H9 (cell line): ENCODE measurements around the gene CFAP298. TPM values are rescaled to one million over a fixed set of nuclear protein-coding genes. Genes with fewer than 3 reads are reported as not detected.

Experiments used
- DNase-seq: peaks from one replicate; pipeline ENCODE4 v3.0.0-alpha.2; 2017
- H2AFZ ChIP-seq: one replicate; pipeline ENCODE4 v1.6.1; 2013; ENCODE audit warnings: mild to moderate bottlenecking, low read length, control low read depth, moderate library complexity
- H2AK5ac ChIP-seq: 2 replicates; pipeline ENCODE4 v1.6.1; 2013; ENCODE audit warnings: low read length, control low read depth, mixed read lengths; ENCODE audit not compliant: insufficient read length
- H2BK120ac ChIP-seq: one replicate; pipeline ENCODE4 v1.6.1; 2013; ENCODE audit warnings: low read depth, mild to moderate bottlenecking, low read length, control low read depth, inconsistent platforms; ENCODE audit not compliant: poor library complexity, severe bottlenecking
- H2BK12ac ChIP-seq: 2 replicates; pipeline ENCODE4 v1.6.1; 2013; ENCODE audit warnings: low read length, control low read depth, mixed read lengths, low read depth; ENCODE audit not compliant: insufficient read length
- H2BK15ac ChIP-seq: 2 replicates; pipeline ENCODE4 v1.6.1; 2013; ENCODE audit warnings: low read depth, low read length, control low read depth
- H2BK20ac ChIP-seq: one replicate; pipeline ENCODE4 v1.6.1; 2013; ENCODE audit warnings: low read depth, mild to moderate bottlenecking, low read length, control low read depth, inconsistent platforms; ENCODE audit not compliant: poor library complexity, severe bottlenecking
- H2BK5ac ChIP-seq: 2 replicates; pipeline ENCODE4 v1.6.1; 2013; ENCODE audit warnings: low read length, control low read depth, mixed read lengths; ENCODE audit not compliant: insufficient read length
- H3K14ac ChIP-seq: 2 replicates; pipeline ENCODE4 v1.6.1; 2013; ENCODE audit warnings: low read length, control low read depth; ENCODE audit not compliant: insufficient read depth
- H3K18ac ChIP-seq: 2 replicates; pipeline ENCODE4 v1.6.1; 2013; ENCODE audit warnings: low read depth, mild to moderate bottlenecking, mixed read lengths, low read length, control low read depth; ENCODE audit not compliant: insufficient read length
- H3K23ac ChIP-seq: 2 replicates; pipeline ENCODE4 v1.6.1; 2013; ENCODE audit warnings: low read length, control low read depth, mixed read lengths, low read depth; ENCODE audit not compliant: insufficient read length
- H3K23me2 ChIP-seq: 2 replicates; pipeline ENCODE4 v1.6.1; 2013; ENCODE audit warnings: low read depth, mild to moderate bottlenecking, mixed read lengths, low read length, control low read depth; ENCODE audit not compliant: insufficient read length, poor library complexity, severe bottlenecking
- H3K27ac ChIP-seq: 2 replicates; pipeline ENCODE4 v1.5.1; 2013; ENCODE audit warnings: low read length, control low read depth, mixed read lengths, low read depth; ENCODE audit not compliant: insufficient read length
- H3K27me3 ChIP-seq: 2 replicates; pipeline ENCODE4 v1.6.1; 2013; ENCODE audit warnings: low read length, control low read depth, inconsistent platforms; ENCODE audit not compliant: insufficient read depth
- H3K4ac ChIP-seq: 2 replicates; pipeline ENCODE4 v1.6.1; 2013; ENCODE audit warnings: low read depth, mild to moderate bottlenecking, control low read depth, inconsistent platforms, low read length, moderate library complexity
- H3K4me1 ChIP-seq: 2 replicates; pipeline ENCODE4 v1.6.1; 2013; ENCODE audit warnings: low read length, control low read depth, inconsistent platforms; ENCODE audit not compliant: insufficient read depth
- H3K4me2 ChIP-seq: 2 replicates; pipeline ENCODE4 v1.6.1; 2013; ENCODE audit warnings: low read length, control low read depth, mixed read lengths; ENCODE audit not compliant: insufficient read length, insufficient read depth
- H3K56ac ChIP-seq: 2 replicates; pipeline ENCODE4 v1.6.1; 2013; ENCODE audit warnings: low read depth, mild to moderate bottlenecking, mixed read lengths, low read length, control low read depth; ENCODE audit not compliant: insufficient read length
- H3K79me1 ChIP-seq: 2 replicates; pipeline ENCODE4 v1.6.1; 2013; ENCODE audit warnings: low read depth, mild to moderate bottlenecking, moderate library complexity, low read length, control low read depth, inconsistent platforms; ENCODE audit not compliant: insufficient read depth, poor library complexity, severe bottlenecking
- H3K79me2 ChIP-seq: 2 replicates; pipeline ENCODE4 v1.6.1; 2013; ENCODE audit warnings: low read length, control low read depth, inconsistent platforms; ENCODE audit not compliant: insufficient read depth
- H3K9ac ChIP-seq: 2 replicates; pipeline ENCODE4 v1.6.1; 2013; ENCODE audit warnings: low read length, control low read depth, mixed read lengths; ENCODE audit not compliant: insufficient read length; ENCODE audit errors: extremely low read depth
- H3K9me3 ChIP-seq: one replicate; pipeline ENCODE4 v1.6.1; 2013; ENCODE audit warnings: low read depth, low read length, inconsistent platforms; ENCODE audit not compliant: control insufficient read depth
- H3T11ph ChIP-seq: one replicate; pipeline ENCODE4 v1.6.1; 2013; ENCODE audit warnings: mild to moderate bottlenecking, low read length, control low read depth, inconsistent platforms
- H4K20me1 ChIP-seq: one replicate; pipeline ENCODE4 v1.6.1; 2013; ENCODE audit not compliant: control insufficient read depth, insufficient read length, insufficient read depth
- H4K5ac ChIP-seq: 2 replicates; pipeline ENCODE4 v1.6.1; 2013; ENCODE audit warnings: low read depth, mild to moderate bottlenecking, mixed read lengths, low read length, control low read depth; ENCODE audit not compliant: insufficient read length
- H4K8ac ChIP-seq: replicated peaks from 2 replicates; pipeline ENCODE4 v1.6.1; 2013; ENCODE audit warnings: low read length, control low read depth, mixed read lengths, low read depth; ENCODE audit not compliant: insufficient read length
- H4K91ac ChIP-seq: 2 replicates; pipeline ENCODE4 v1.6.1; 2013; ENCODE audit warnings: low read depth, mild to moderate bottlenecking, moderate library complexity, mixed read lengths, low read length, control low read depth; ENCODE audit not compliant: insufficient read length
- H3K27ac Mint-ChIP-seq, 3 experiments: 2 replicates in 2 of 3; 3 replicates in 1 of 3; pipeline ENCODE4 v1.8.0; 2020 to 2021; ENCODE audit warnings: mixed read lengths in 3 of 3, mild to moderate bottlenecking in 1 of 3, moderate library complexity in 1 of 3
- H3K27me3 Mint-ChIP-seq: 2 replicates; pipeline ENCODE4 v1.8.0; 2021; ENCODE audit warnings: low read depth, mild to moderate bottlenecking, moderate library complexity, mixed read lengths
- H3K36me3 Mint-ChIP-seq, 3 experiments: 2 replicates in 2 of 3; 3 replicates in 1 of 3; pipeline ENCODE4 v1.8.0; 2020 to 2021; ENCODE audit warnings: low read depth in 3 of 3, mixed read lengths in 3 of 3; ENCODE audit not compliant: insufficient read depth in 1 of 3
- H3K4me1 Mint-ChIP-seq, 2 experiments: 2 replicates each; pipeline ENCODE4 v1.8.0; 2020; ENCODE audit warnings: mixed read lengths in 2 of 2
- H3K4me3 Mint-ChIP-seq, 2 experiments: 2 replicates in 1 of 2; 3 replicates in 1 of 2; pipeline ENCODE4 v1.8.0; 2020 to 2021; ENCODE audit warnings: mild to moderate bottlenecking in 2 of 2, mixed read lengths in 2 of 2, moderate library complexity in 1 of 2
- H3K9me3 Mint-ChIP-seq, 2 experiments: 2 replicates in 1 of 2; 3 replicates in 1 of 2; pipeline ENCODE4 v1.8.0; 2020; ENCODE audit warnings: mild to moderate bottlenecking in 2 of 2, mixed read lengths in 2 of 2, moderate library complexity in 1 of 2
- WGBS: extraction: QIAGEN DNeasy Blood & Tissue Kit; methylation state at CpG from one replicate; pipeline ENCODE4 v1.1.7; 2013; ENCODE audit warnings: missing lambda C conversion rate, low lambda C conversion rate, mixed read lengths; ENCODE audit not compliant: insufficient read length; ENCODE audit errors: extremely low coverage; 5-methylcytosine and 5-hydroxymethylcytosine counted together
- total RNA-seq: library from RNA; stranded (reverse); gene quantifications from 2 replicates; pipeline ENCODE4 v1.2.1, GENCODE V29; 2021
- TF ChIP-seq, protein P1 (sequence below): fragments of 200-600 bp; sonication (generic); conservative IDR thresholded peaks from 3 replicates; pipeline ENCODE4 v1.8.0; 2021; ENCODE audit warnings: antibody characterized with exemption, mild to moderate bottlenecking

The CFAP298 gene
- total RNA-seq, 1 experiment from 2014 or later = 81.8 TPM

DNA sequence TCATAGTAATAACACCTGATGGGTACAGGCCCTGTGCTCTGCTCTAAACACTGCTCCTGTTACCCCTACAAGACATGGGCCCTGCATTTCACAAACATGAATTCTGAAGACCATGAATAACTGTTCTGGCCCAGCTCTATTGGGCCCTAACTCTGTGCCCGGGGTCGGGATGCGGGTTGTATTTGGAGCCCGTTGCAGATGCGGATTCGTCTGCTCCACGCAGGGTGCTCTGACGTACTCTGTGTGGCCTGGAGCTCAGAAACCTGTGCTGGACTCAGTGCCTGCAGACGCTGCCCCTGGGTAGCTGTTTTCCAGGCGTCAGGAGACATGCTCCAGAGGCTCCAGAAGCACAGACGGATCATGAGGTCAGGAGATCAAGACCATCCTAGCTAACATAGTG, 16.7 kb downstream of the CFAP298 start:
- H2BK5ac ChIP-seq = no peak overlapping the region
- H2BK120ac ChIP-seq = no peak overlapping the region
- no peaks in the 10 kb centered on the region for H3K9me3 ChIP-seq
- H3K14ac ChIP-seq = no peak overlapping the region
- no peak for DNase-seq
- Mint-ChIP-seq H3K27me3 (no peaks in the 10 kb centered on the region; the same call in 1 of the 2 replicates), H3K9me3 (no peaks in the 10 kb centered on the region), H3K27ac (no peak overlapping the region), H3K36me3 (peaks cover 17 to 37% (median 28%) of the 10 kb centered on the region in 3 experiments; a peak in 6 of 7 replicates), H3K4me1 (peaks cover 5 to 8% of the 10 kb centered on the region in 2 experiments; a peak in 3 of 4 replicates), H3K4me3 (no peak overlapping the region)
- H3K79me1 ChIP-seq = no peaks in the 10 kb centered on the region
- no peaks in the 10 kb centered on the region for H3K23me2 ChIP-seq
- H2BK12ac ChIP-seq = no peak overlapping the region
- no peak overlapping the region for H3K4ac ChIP-seq
- no peak overlapping the region for H3K27ac ChIP-seq
- no peaks in the 10 kb centered on the region for H4K20me1 ChIP-seq
- no peak overlapping the region for H2AFZ ChIP-seq
- H4K91ac ChIP-seq = no peak overlapping the region
- H2BK20ac ChIP-seq = no peak overlapping the region
- H3K56ac ChIP-seq = no peak overlapping the region
- no peaks in the 10 kb centered on the region for H3K79me2 ChIP-seq
- H3K27me3 ChIP-seq = no peaks in the 10 kb centered on the region
- TF ChIP-seq, protein P1, sequence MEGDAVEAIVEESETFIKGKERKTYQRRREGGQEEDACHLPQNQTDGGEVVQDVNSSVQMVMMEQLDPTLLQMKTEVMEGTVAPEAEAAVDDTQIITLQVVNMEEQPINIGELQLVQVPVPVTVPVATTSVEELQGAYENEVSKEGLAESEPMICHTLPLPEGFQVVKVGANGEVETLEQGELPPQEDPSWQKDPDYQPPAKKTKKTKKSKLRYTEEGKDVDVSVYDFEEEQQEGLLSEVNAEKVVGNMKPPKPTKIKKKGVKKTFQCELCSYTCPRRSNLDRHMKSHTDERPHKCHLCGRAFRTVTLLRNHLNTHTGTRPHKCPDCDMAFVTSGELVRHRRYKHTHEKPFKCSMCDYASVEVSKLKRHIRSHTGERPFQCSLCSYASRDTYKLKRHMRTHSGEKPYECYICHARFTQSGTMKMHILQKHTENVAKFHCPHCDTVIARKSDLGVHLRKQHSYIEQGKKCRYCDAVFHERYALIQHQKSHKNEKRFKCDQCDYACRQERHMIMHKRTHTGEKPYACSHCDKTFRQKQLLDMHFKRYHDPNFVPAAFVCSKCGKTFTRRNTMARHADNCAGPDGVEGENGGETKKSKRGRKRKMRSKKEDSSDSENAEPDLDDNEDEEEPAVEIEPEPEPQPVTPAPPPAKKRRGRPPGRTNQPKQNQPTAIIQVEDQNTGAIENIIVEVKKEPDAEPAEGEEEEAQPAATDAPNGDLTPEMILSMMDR = no peak
- no peak overlapping the region for H3K4me2 ChIP-seq
- no peak overlapping the region for H2BK15ac ChIP-seq
- H3K23ac ChIP-seq = no peak overlapping the region
- H2AK5ac ChIP-seq = no peak overlapping the region
- H3T11ph ChIP-seq = no peak overlapping the region
- no peaks in the 10 kb centered on the region for H3K4me1 ChIP-seq
- no peak overlapping the region for H3K9ac ChIP-seq
- no peak overlapping the region for H4K8ac ChIP-seq
- H3K18ac ChIP-seq = no peak overlapping the region
- no CpG with 5 or more reads among the region's 11 CpGs for WGBS
- no peak overlapping the region for H4K5ac ChIP-seq
